IMR-90 (cell line): Measurements from ENCODE around the gene MMD2. TPM values are rescaled to one million over a fixed set of nuclear protein-coding genes. Genes with fewer than 3 reads are reported as not detected.

ENCODE experiments used
- ATAC-seq: fragments of 200-7000 bp; cut with Tn5 transposase; 2 replicates; pipeline ENCODE4 v1.9.1; 2020; ENCODE audit warnings: low read depth, mild to moderate bottlenecking, moderate library complexity
- BruUV-seq: library from RNA; stranded (reverse); fragments of 400-500 nt; replicated peaks from 2 replicates; lab custom pipeline; 2021; lab: Mats Ljungman, UMichigan
- CTCF ChIA-PET: fragments of 300-600 bp; formaldehyde crosslinking; extraction: SDS; loops from one replicate; lab custom pipeline; 2021; ENCODE audit warnings: antibody characterized with exemption; lab: Yijun Ruan, JAX
- POLR2A ChIA-PET: fragments of 300-600 bp; sonication (Branson Sonifier 250); formaldehyde crosslinking; loops from one replicate; lab custom pipeline; 2022; ENCODE audit warnings: antibody characterized with exemption; ENCODE audit not compliant: unreplicated experiment; lab: Charles Lee
- DNase-seq: peaks from one replicate; pipeline ENCODE4 v3.0.0; 2013
- H2AFZ ChIP-seq: replicated peaks from 2 replicates; pipeline ENCODE3; 2013; ENCODE audit warnings: low read length, mild to moderate bottlenecking; ENCODE audit not compliant: poor library complexity
- H2AK5ac ChIP-seq: 2 replicates; pipeline ENCODE4 v1.6.1; 2013; ENCODE audit warnings: low read depth, low read length, inconsistent platforms
- H2AK9ac ChIP-seq: replicated peaks from 2 replicates; pipeline ENCODE3; 2013; ENCODE audit warnings: mild to moderate bottlenecking, low read depth, low read length, moderate library complexity; ENCODE audit not compliant: poor library complexity
- H2BK120ac ChIP-seq: 2 replicates; pipeline ENCODE4 v1.6.1; 2013; ENCODE audit warnings: low read depth, low read length, inconsistent platforms
- H2BK15ac ChIP-seq: 3 replicates; pipeline ENCODE4 v1.6.1; 2013; ENCODE audit warnings: low read depth, low read length, inconsistent platforms
- H2BK20ac ChIP-seq: 2 replicates; pipeline ENCODE4 v1.6.1; 2013; ENCODE audit warnings: low read depth, mild to moderate bottlenecking, inconsistent platforms, low read length, moderate library complexity
- H2BK5ac ChIP-seq: 2 replicates; pipeline ENCODE4 v1.6.1; 2013; ENCODE audit warnings: mild to moderate bottlenecking, low read depth, low read length, inconsistent platforms; ENCODE audit not compliant: poor library complexity, severe bottlenecking
- H3K14ac ChIP-seq: replicated peaks from 2 replicates; pipeline ENCODE4 v1.6.1; 2013; ENCODE audit warnings: low read depth, low read length, inconsistent platforms
- H3K18ac ChIP-seq: 2 replicates; pipeline ENCODE4 v1.6.1; 2013; ENCODE audit warnings: low read depth, low read length, control low read depth
- H3K23ac ChIP-seq: 2 replicates; pipeline ENCODE4 v1.6.1; 2013; ENCODE audit warnings: low read depth, low read length, inconsistent platforms
- H3K27ac ChIP-seq: 2 replicates; pipeline ENCODE4 v1.5.1; 2013; ENCODE audit warnings: mild to moderate bottlenecking, control low read depth, low read length; ENCODE audit not compliant: insufficient read depth
- H3K27me3 ChIP-seq: 2 replicates; pipeline ENCODE4 v1.6.1; 2013; ENCODE audit warnings: low read length; ENCODE audit not compliant: control insufficient read depth, insufficient read depth
- H3K36me3 ChIP-seq: 2 replicates; pipeline ENCODE4 v1.6.1; 2013; ENCODE audit warnings: low read length, mixed read lengths; ENCODE audit not compliant: control insufficient read depth, insufficient read depth
- H3K4ac ChIP-seq: 2 replicates; pipeline ENCODE4 v1.6.1; 2013; ENCODE audit warnings: low read depth, low read length, inconsistent platforms
- H3K4me1 ChIP-seq: 2 replicates; pipeline ENCODE4 v1.6.1; 2013; ENCODE audit warnings: low read length, mixed read lengths; ENCODE audit not compliant: control insufficient read depth, insufficient read depth
- H3K4me2 ChIP-seq: 2 replicates; pipeline ENCODE4 v1.6.1; 2013; ENCODE audit warnings: low read depth, mild to moderate bottlenecking, control low read depth, low read length, moderate library complexity
- H3K4me3 ChIP-seq: 2 replicates; pipeline ENCODE4 v1.5.1; 2013; ENCODE audit warnings: low read depth, mild to moderate bottlenecking, control low read depth, low read length, moderate library complexity; ENCODE audit not compliant: insufficient read depth
- H3K56ac ChIP-seq: 2 replicates; pipeline ENCODE4 v1.6.1; 2013; ENCODE audit warnings: low read length, inconsistent platforms; ENCODE audit not compliant: insufficient read depth; ENCODE audit errors: extremely low read depth
- H3K79me1 ChIP-seq, 2 experiments: 2 replicates each; pipeline ENCODE4 v1.6.1; 2013; ENCODE audit warnings: low read length in 2 of 2, inconsistent platforms in 1 of 2, low read depth in 1 of 2
- H3K9ac ChIP-seq: 2 replicates; pipeline ENCODE4 v1.6.1; 2013; ENCODE audit warnings: low read depth, low read length, control low read depth
- H3K9me1 ChIP-seq: 2 replicates; pipeline ENCODE4 v1.6.1; 2013; ENCODE audit warnings: low read length, inconsistent platforms; ENCODE audit not compliant: insufficient read depth
- H3K9me3 ChIP-seq: 2 replicates; pipeline ENCODE4 v1.6.1; 2013; ENCODE audit warnings: low read length; ENCODE audit not compliant: control insufficient read depth, insufficient read depth
- H4K20me1 ChIP-seq: 2 replicates; pipeline ENCODE4 v1.6.1; 2013; ENCODE audit warnings: low read length, inconsistent platforms; ENCODE audit not compliant: insufficient read depth
- H4K5ac ChIP-seq: 2 replicates; pipeline ENCODE4 v1.6.1; 2013; ENCODE audit warnings: mild to moderate bottlenecking, low read depth, low read length, control low read depth
- H4K8ac ChIP-seq, 2 experiments: 2 replicates each; pipeline ENCODE4 v1.6.1; 2013; ENCODE audit warnings: low read depth in 2 of 2, low read length in 2 of 2, control low read depth in 1 of 2, inconsistent platforms in 1 of 2
- H4K91ac ChIP-seq: 2 replicates; pipeline ENCODE4 v1.6.1; 2013; ENCODE audit warnings: low read depth, low read length, inconsistent platforms; ENCODE audit not compliant: insufficient read depth
- BHLHE40 ChIP-seq: fragments of 150-350 bp; IDR thresholded peaks from 2 replicates; pipeline ENCODE4 v1.6.1; 2016; ENCODE audit warnings: mild to moderate bottlenecking, low read depth, low read length
- CEBPB ChIP-seq: IDR thresholded peaks from 2 replicates; pipeline ENCODE4 v1.6.1; 2012; ENCODE audit warnings: low read depth, low read length, improper control_type of control experiment
- CHD1 ChIP-seq: IDR thresholded peaks from 2 replicates; pipeline ENCODE4 v1.6.1; 2012; ENCODE audit warnings: low read depth, low read length, improper control_type of control experiment
- ELK1 ChIP-seq: fragments of 150-350 bp; IDR thresholded peaks from 2 replicates; pipeline ENCODE4 v1.6.1; 2016; ENCODE audit warnings: low read depth, mild to moderate bottlenecking, low read length, moderate library complexity, borderline replicate concordance
- FOS ChIP-seq: fragments of 150-350 bp; IDR thresholded peaks from 2 replicates; pipeline ENCODE4 v1.6.1; 2016; ENCODE audit warnings: low read depth, low read length
- MAFK ChIP-seq: IDR thresholded peaks from 2 replicates; pipeline ENCODE4 v1.6.1; 2012; ENCODE audit warnings: low read depth, low read length, improper control_type of control experiment
- MAZ ChIP-seq: IDR thresholded peaks from 2 replicates; pipeline ENCODE4 v1.6.1; 2012; ENCODE audit warnings: low read depth, mild to moderate bottlenecking, low read length, improper control_type of control experiment, moderate library complexity, borderline replicate concordance
- MXI1 ChIP-seq: IDR thresholded peaks from 2 replicates; pipeline ENCODE4 v1.6.1; 2012; ENCODE audit warnings: low read depth, mild to moderate bottlenecking, low read length, moderate library complexity, borderline replicate concordance
- NFE2L2 ChIP-seq: fragments of 150-350 bp; IDR thresholded peaks from 2 replicates; pipeline ENCODE4 v1.6.1; 2016; ENCODE audit warnings: low read depth, mild to moderate bottlenecking, low read length
- POLR2A ChIP-seq: IDR thresholded peaks from 2 replicates; pipeline ENCODE4 v1.6.1; 2012; ENCODE audit warnings: mild to moderate bottlenecking, low read depth, low read length
- RCOR1 ChIP-seq: IDR thresholded peaks from 2 replicates; pipeline ENCODE4 v1.6.1; 2012; ENCODE audit warnings: mild to moderate bottlenecking, low read length, improper control_type of control experiment; ENCODE audit not compliant: insufficient replicate concordance
- RFX5 ChIP-seq: IDR thresholded peaks from 2 replicates; pipeline ENCODE4 v1.8.0; 2012; ENCODE audit warnings: low read depth, mild to moderate bottlenecking, low read length, moderate library complexity
- USF2 ChIP-seq: fragments of 150-350 bp; IDR thresholded peaks from 2 replicates; pipeline ENCODE4 v1.6.1; 2017; ENCODE audit warnings: mild to moderate bottlenecking, antibody characterized with exemption, low read length, low read depth
- WGBS, 2 experiments: methylation state at CpG; one replicate each; pipeline versions ENCODE4 v1.1.5 to v1.1.7; 2013; ENCODE audit warnings: missing lambda C conversion rate in 2 of 2; ENCODE audit not compliant: insufficient read length in 1 of 2; ENCODE audit errors: extremely low coverage in 2 of 2; 5-methylcytosine and 5-hydroxymethylcytosine counted together
- dilution Hi-C: fragments of 300-500 bp; cut with HindIII; formaldehyde crosslinking; loops from one replicate; pipeline ENCODE4 v1.14.3; 2018; ENCODE audit warnings: low sequenced_read_pairs; ENCODE audit not compliant: unreplicated experiment
- in situ Hi-C: fragments of 300-500 bp; cut with MboI; formaldehyde crosslinking; loops from 3 replicates; pipeline ENCODE4 v1.14.3; 2019; ENCODE audit warnings: low sequenced_read_pairs, inconsistent platforms, mixed read lengths
- intact Hi-C: fragments of 100-400 bp; cut with micrococcal nuclease; formaldehyde crosslinking; loops from 2 replicates; pipeline ENCODE4 v1.10.0; 2022
- polyA plus RNA-seq, 3 experiments: library from polyadenylated mRNA; depleted of rRNA; stranded (reverse); fragments of >200 nt; gene quantifications; 2 replicates each; pipeline ENCODE4 v1.2.3, GENCODE V29; 2012; ENCODE audit warnings: low replicate concordance in 1 of 3
- total RNA-seq: library from RNA; depleted of rRNA; stranded (reverse); fragments of >200 nt; gene quantifications from 2 replicates; pipeline ENCODE4 v1.2.3, GENCODE V29; 2012

Gene MMD2
- total and polyA plus RNA-seq, 2 of the 4 experiments (the other 2 are of a cell fraction) = not detected

- Histone ChIP-seq H3K23ac (no peak overlapping the region), H2AK9ac (no peak overlapping the region), H3K9me3 (no peaks in the 10 kb centered on the region), H2BK20ac (no peak overlapping the region), H3K4me2 (no peak overlapping the region), H3K27me3 (peaks cover 2% of the 10 kb centered on the region; the same call in 1 of the 2 replicates), H3K14ac (no peak overlapping the region), H4K8ac (no peak overlapping the region), H3K4ac (no peak overlapping the region), H4K91ac (no peak overlapping the region), H2BK120ac (no peak overlapping the region), H3K36me3 (no peaks in the 10 kb centered on the region), H3K56ac (no peak overlapping the region), H2BK5ac (no peak overlapping the region), H3K18ac (no peak overlapping the region), H3K4me3 (no peak overlapping the region), H4K20me1 (no peaks in the 10 kb centered on the region), H4K5ac (no peak overlapping the region), H3K9me1 (no peaks in the 10 kb centered on the region), H3K27ac (no peak overlapping the region), H3K9ac (no peak overlapping the region), H2BK15ac (no peak overlapping the region), H3K4me1 (no peaks in the 10 kb centered on the region), H2AFZ (no peak overlapping the region), H2AK5ac (no peak overlapping the region), H3K79me1 (no peaks in the 10 kb centered on the region)
- dilution Hi-C loops (no loop called here), intact Hi-C loops (no loop called here), in situ Hi-C loops (no loop called here)
- no peak for DNase-seq
- TF ChIP-seq USF2 (no peak), CHD1 (no peak), RCOR1 (no peak), RFX5 (no peak), NFE2L2 (no peak), MXI1 (no peak), MAZ (no peak), CEBPB (no peak), FOS (no peak), BHLHE40 (no peak), MAFK (no peak), POLR2A (no peak), ELK1 (no peak)
- ChIA-PET CTCF (no interaction called here), POLR2A (no interaction called here)
- whole genome bisulfite sequencing, 2 experiments = 73% methylated on average over 2 of the region's 5 CpGs; no CpG with 5 or more reads in 1 of the 2 experiments
- BruUV-seq = no TSS peak
- ATAC-seq = no peak
Measured at GRCh38 chr7:4868493-4868892, 90.5 kb downstream of the MMD2 start.
